ENCODE data around the gene NFYC.

Gene NFYC

GRCh38 chr1:40763742-40764532 is 72.4 kb downstream of the NFYC start:
- TF ChIP-seq ZNF843 (tag by site-specific recombination; IDR thresholded peaks at IDR 0.05): no peak
- peak; percentile 89 for TF ChIP-seq SCRT1 (tag by site-specific recombination; IDR thresholded peaks at IDR 0.05; ENCODE audit: borderline replicate concordance)
- peak; percentile 96 for TF ChIP-seq SCRT2 (tag by site-specific recombination; IDR thresholded peaks at IDR 0.05)
- no peak for TF ChIP-seq ZNF623 (tag by site-specific recombination; IDR thresholded peaks at IDR 0.05)
- Histone ChIP-seq H3K4me3 (ENCODE audit: low read depth, low read length) (no peak overlapping the region), H3K36me3 (ENCODE audit: control insufficient read depth in 2 of 2, insufficient read depth in 1 of 2, low read length in 2 of 2) (peaks cover 15 to 98% of the 10 kb centered on the region in 2 experiments; a peak in 2 of 3 replicates), H3K9me3 (ENCODE audit: control insufficient read depth, insufficient read depth, low read depth, low read length) (no peaks in the 10 kb centered on the region), H3K27ac (ENCODE audit: extremely low read depth, low read depth, low read length) (no peak overlapping the region), H3K4me1 (ENCODE audit: control insufficient read depth, insufficient read depth, low read length) (no peaks in the 10 kb centered on the region)
- ChIA-PET CTCF (interaction anchor here (0.6 to 5.2 kb wide), 3 partner anchors 10 to 130 kb away, joined by 3 to 36 read pairs (median 3); no protein-coding TSS in a partner anchor), POLR2A (interaction anchor here (0.6 to 2.9 kb wide), 2 partner anchors 73 to 270 kb away, joined by 3 to 19 read pairs; partner anchors contain the start of gene NFYC)

- Histone ChIP-seq H3K36me3 (ENCODE audit: control insufficient read depth in 2 of 2, insufficient read depth in 1 of 2, low read length in 2 of 2) (peaks cover 4 to 98% of the 10 kb centered on the region in 2 experiments; a peak in 2 of 3 replicates), H3K4me1 (ENCODE audit: control insufficient read depth, insufficient read depth, low read length) (no peaks in the 10 kb centered on the region), H3K27ac (ENCODE audit: extremely low read depth, low read depth, low read length) (no peak overlapping the region), H3K9me3 (ENCODE audit: control insufficient read depth, insufficient read depth, low read depth, low read length) (no peaks in the 10 kb centered on the region), H3K4me3 (ENCODE audit: low read depth, low read length) (no peak overlapping the region)
- ChIA-PET POLR2A (interaction anchor here (2.9 kb wide), 1 partner anchor 74 kb away, joined by 19 read pairs; the partner anchor contains the start of gene NFYC), CTCF (interaction anchor here (1.4 to 5.2 kb wide), 2 partner anchors 9 to 85 kb away, joined by 3 to 36 read pairs; no protein-coding TSS in a partner anchor)
- TF ChIP-seq ZNF549 (tag by site-specific recombination; IDR thresholded peaks at IDR 0.05) (no peak), ZNF214 (tag by site-specific recombination; IDR thresholded peaks at IDR 0.05; ENCODE audit: borderline replicate concordance) (no peak), ZNF513 (tag by site-specific recombination; IDR thresholded peaks at IDR 0.05) (no peak), ATF2 (tag by site-specific recombination; IDR thresholded peaks at IDR 0.05; ENCODE audit: low read depth) (no peak), ZSCAN5A (tag by site-specific recombination; IDR thresholded peaks at IDR 0.05) (no peak), ZNF585B (tag by site-specific recombination; IDR thresholded peaks at IDR 0.05) (no peak), ZNF580 (tag by site-specific recombination; IDR thresholded peaks at IDR 0.05) (no peak), GLIS1 (tag by site-specific recombination; IDR thresholded peaks at IDR 0.05) (no peak), ZNF629 (tag by site-specific recombination; IDR thresholded peaks at IDR 0.05) (no peak), ZNF701 (tag by site-specific recombination; IDR thresholded peaks at IDR 0.05) (no peak)
Measured at GRCh38 chr1:40764981-40765380, 73.5 kb downstream of the NFYC start.

- Histone ChIP-seq H3K27ac (ENCODE audit: extremely low read depth, low read depth, low read length) (no peak overlapping the region), H3K9me3 (ENCODE audit: control insufficient read depth, insufficient read depth, low read depth, low read length) (no peaks in the 10 kb centered on the region), H3K4me1 (ENCODE audit: control insufficient read depth, insufficient read depth, low read length) (no peaks in the 10 kb centered on the region), H3K36me3 (ENCODE audit: control insufficient read depth in 2 of 2, insufficient read depth in 1 of 2, low read length in 2 of 2) (peaks cover 4 to 98% of the 10 kb centered on the region in 2 experiments; a peak in 2 of 3 replicates), H3K4me3 (ENCODE audit: low read depth, low read length) (no peak overlapping the region)
- POLR2A ChIA-PET: interaction anchor here (2.9 kb wide), 1 partner anchor 75 kb away, joined by 19 read pairs; the partner anchor contains the start of gene NFYC
- TF ChIP-seq ZNF2 (tag by site-specific recombination; IDR thresholded peaks at IDR 0.05) (no peak), ZNF629 (tag by site-specific recombination; IDR thresholded peaks at IDR 0.05) (peak; percentile 32; the same call in 1 of the 2 replicates), ZNF366 (tag by site-specific recombination; conservative IDR thresholded peaks at IDR 0.05) (peak; percentile 45; the same call in 1 of the 2 replicates)
- CTCF ChIA-PET: interaction anchor here (0.9 to 5.2 kb wide), 2 partner anchors 8 to 57 kb away, joined by 4 to 36 read pairs; no protein-coding TSS in a partner anchor
Measured at GRCh38 chr1:40766017-40766416, 74.5 kb downstream of the NFYC start.

All from HEK293 (cell line).